Colonic mucosa (tissue), 4 donors: ENCODE results near the gene TM9SF1. TPM values are rescaled to one million over a fixed set of nuclear protein-coding genes. Genes with fewer than 3 reads are reported as not detected.

ENCODE experiments used
- DNase-seq: peaks from one replicate; pipeline ENCODE4 v3.0.0-alpha.2; 2020
- H3K27ac ChIP-seq: fragments of 200-600 bp; one replicate; pipeline ENCODE4 v1.8.0; 2021
- H3K27me3 ChIP-seq: fragments of 200-600 bp; one replicate; pipeline ENCODE4 v1.8.0; 2021
- H3K36me3 ChIP-seq: fragments of 200-600 bp; one replicate; pipeline ENCODE4 v1.8.0; 2021
- H3K4me1 ChIP-seq: fragments of 200-600 bp; one replicate; pipeline ENCODE4 v1.8.0; 2021; ENCODE audit warnings: mild to moderate bottlenecking
- H3K4me3 ChIP-seq: fragments of 200-600 bp; one replicate; pipeline ENCODE4 v1.8.0; 2021
- H3K9ac ChIP-seq, 2 donors: one replicate each; pipeline ENCODE4 v1.7.0; 2013; ENCODE audit warnings: control low read depth in 2 of 2, low read depth in 2 of 2, low read length in 2 of 2
- H3K9me3 ChIP-seq: fragments of 200-600 bp; one replicate; pipeline ENCODE4 v1.8.0; 2021
- intact Hi-C: fragments of 100-400 bp; cut with DNase I; formaldehyde crosslinking; loops from one replicate; pipeline ENCODE4 v1.14.1; 2022
- total RNA-seq, 2 donors: library from RNA; stranded (reverse); fragmentation: NEBNext Ultra II Directional in 1 of 2; extraction: Animal tissue kit (Norgen Biotek cat#: 25700) in 1 of 2; gene quantifications; one replicate each; pipeline ENCODE4 v1.2.1, GENCODE V29; 2021
- TF ChIP-seq, protein P1 (sequence below): fragments of 200-600 bp; IDR thresholded peaks from one replicate; pipeline ENCODE4 v1.8.0; 2022; ENCODE audit warnings: antibody characterized with exemption, mild to moderate bottlenecking
- donor health status: healthy.
- donor health status: DM: no; HTN: no; CAD: no.
- donor health status: DM: no; HTN: no; CAD: no.

TM9SF1 gene
- total RNA-seq, 2 donors from 2014 or later: 58.8 to 65.6 TPM

- no peak for DNase-seq
- Histone ChIP-seq H3K4me3 (no peak overlapping the region), H3K36me3 (peaks cover 29% of the 10 kb centered on the region), H3K9ac (no peak overlapping the region), H3K27ac (no peak overlapping the region), H3K4me1 (peaks cover 6% of the 10 kb centered on the region), H3K27me3 (no peaks in the 10 kb centered on the region), H3K9me3 (no peaks in the 10 kb centered on the region)
- intact Hi-C loops: no loop called here
- TF ChIP-seq, protein P1, sequence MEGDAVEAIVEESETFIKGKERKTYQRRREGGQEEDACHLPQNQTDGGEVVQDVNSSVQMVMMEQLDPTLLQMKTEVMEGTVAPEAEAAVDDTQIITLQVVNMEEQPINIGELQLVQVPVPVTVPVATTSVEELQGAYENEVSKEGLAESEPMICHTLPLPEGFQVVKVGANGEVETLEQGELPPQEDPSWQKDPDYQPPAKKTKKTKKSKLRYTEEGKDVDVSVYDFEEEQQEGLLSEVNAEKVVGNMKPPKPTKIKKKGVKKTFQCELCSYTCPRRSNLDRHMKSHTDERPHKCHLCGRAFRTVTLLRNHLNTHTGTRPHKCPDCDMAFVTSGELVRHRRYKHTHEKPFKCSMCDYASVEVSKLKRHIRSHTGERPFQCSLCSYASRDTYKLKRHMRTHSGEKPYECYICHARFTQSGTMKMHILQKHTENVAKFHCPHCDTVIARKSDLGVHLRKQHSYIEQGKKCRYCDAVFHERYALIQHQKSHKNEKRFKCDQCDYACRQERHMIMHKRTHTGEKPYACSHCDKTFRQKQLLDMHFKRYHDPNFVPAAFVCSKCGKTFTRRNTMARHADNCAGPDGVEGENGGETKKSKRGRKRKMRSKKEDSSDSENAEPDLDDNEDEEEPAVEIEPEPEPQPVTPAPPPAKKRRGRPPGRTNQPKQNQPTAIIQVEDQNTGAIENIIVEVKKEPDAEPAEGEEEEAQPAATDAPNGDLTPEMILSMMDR: no peak
Observed at GRCh38 chr14:24167469-24168114, 27.6 kb downstream of the TM9SF1 start.

DNA sequence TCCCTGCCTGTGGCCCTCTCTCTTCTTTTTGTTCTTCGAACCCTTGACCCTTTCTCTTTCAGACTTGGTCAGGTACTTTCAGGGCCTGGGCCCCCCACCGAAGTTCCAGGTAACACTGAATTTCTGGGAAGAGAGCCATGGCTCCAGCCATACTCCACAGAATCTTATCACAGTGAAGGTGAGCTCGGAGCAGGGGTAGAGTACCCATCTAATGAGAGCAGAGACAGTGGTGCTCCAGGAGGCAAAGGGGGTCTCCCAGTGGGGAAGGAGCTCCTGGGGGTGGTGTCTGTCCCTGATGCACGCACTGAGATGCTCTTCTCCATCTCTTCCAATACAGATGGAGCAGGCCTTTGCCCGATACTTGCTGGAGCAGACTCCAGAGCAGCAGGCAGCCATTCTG is 29.5 kb downstream of the TM9SF1 start:
- intact Hi-C loops: no loop called here
- H3K36me3 ChIP-seq: peaks cover 29% of the 10 kb centered on the region

GRCh38 chr14:24164518-24164991 is 30.7 kb downstream of the TM9SF1 start:
- no peak overlapping the region for H3K9ac ChIP-seq
- TF ChIP-seq, protein P1: no peak

More for the DNA sequence above, 29.5 kb downstream of the TM9SF1 start:
- no peak for DNase-seq
- no peak overlapping the region for H3K27ac ChIP-seq
- no peak overlapping the region for H3K4me3 ChIP-seq
- H3K4me1 ChIP-seq: peaks cover 13% of the 10 kb centered on the region
- TF ChIP-seq, protein P1: no peak
- no peaks in the 10 kb centered on the region for H3K9me3 ChIP-seq
- H3K27me3 ChIP-seq: no peaks in the 10 kb centered on the region
- no peak overlapping the region for H3K9ac ChIP-seq

DNA sequence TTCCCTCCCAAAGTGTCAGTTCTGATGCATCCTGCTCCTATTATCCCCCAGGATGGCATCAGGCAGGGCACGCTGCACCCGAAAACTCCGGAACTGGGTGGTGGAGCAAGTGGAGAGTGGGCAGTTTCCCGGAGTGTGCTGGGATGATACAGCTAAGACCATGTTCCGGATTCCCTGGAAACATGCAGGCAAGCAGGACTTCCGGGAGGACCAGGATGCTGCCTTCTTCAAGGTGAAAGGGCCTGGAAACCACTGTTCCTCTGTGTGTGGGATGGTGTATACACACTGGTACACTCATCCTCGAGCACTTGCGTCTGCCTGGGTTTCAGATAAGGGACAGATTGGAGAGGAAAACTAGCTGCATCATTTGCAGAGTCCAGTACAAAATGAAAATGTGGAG is 33.1 kb downstream of the TM9SF1 start:
- peaks cover 13% of the 10 kb centered on the region for H3K4me1 ChIP-seq
- TF ChIP-seq, protein P1: no peak

More at GRCh38 chr14:24164518-24164991, 30.7 kb downstream of the TM9SF1 start:
- H3K27me3 ChIP-seq: no peaks in the 10 kb centered on the region
- H3K36me3 ChIP-seq: peaks cover 27% of the 10 kb centered on the region
- intact Hi-C loops: no loop called here
- peaks cover 13% of the 10 kb centered on the region for H3K4me1 ChIP-seq
- no peaks in the 10 kb centered on the region for H3K9me3 ChIP-seq
- H3K27ac ChIP-seq: no peak overlapping the region
- no peak overlapping the region for H3K4me3 ChIP-seq
- DNase-seq: no peak

GRCh38 chr14:24160850-24161804 is 34.1 kb downstream of the TM9SF1 start, which contains the start of gene IRF9:
Gene IRF9, plus strand, starts transcription at chr14:24161265. Its CDS starts 880 bp downstream, at chr14:24162145.
- no peaks in the 10 kb centered on the region for H3K27me3 ChIP-seq
- no peaks in the 10 kb centered on the region for H3K9me3 ChIP-seq
- TF ChIP-seq, protein P1: peak; percentile 95
- H3K36me3 ChIP-seq: peaks cover 24% of the 10 kb centered on the region
- intact Hi-C loops: no loop called here
- peak within 1 kb of the TSS; percentile 75 for H3K4me3 ChIP-seq
- peak within 1 kb of the TSS; percentile 98 for H3K27ac ChIP-seq
- H3K9ac ChIP-seq: peak within 1 kb of the TSS; percentile 85 to 88
- H3K4me1 ChIP-seq: peaks cover 13% of the 10 kb centered on the region
- peak; percentile 98 for DNase-seq

More for the DNA sequence above, 33.1 kb downstream of the TM9SF1 start:
- intact Hi-C loops: no loop called here
- H3K36me3 ChIP-seq: peaks cover 24% of the 10 kb centered on the region
- peak overlapping the region; percentile 75 for H3K4me3 ChIP-seq
- H3K27me3 ChIP-seq: no peaks in the 10 kb centered on the region
- peak overlapping the region; percentile 85 to 88 for H3K9ac ChIP-seq
- DNase-seq: no peak
- H3K27ac ChIP-seq: peak overlapping the region; percentile 98
- no peaks in the 10 kb centered on the region for H3K9me3 ChIP-seq
